Activated naive CD8-positive, alpha-beta T cell treated with anti-CD3 and anti-CD28 coated beads, Interleukin-2, amount 10 ng/mL, durations not matched to agents 7 days and 5 days (primary cell): ENCODE data around the gene SYNCRIP. TPM values are rescaled to one million over a fixed set of nuclear protein-coding genes. Genes with fewer than 3 reads are reported as not detected.
"Not testable (repeated sequence)": the region's sequence is repeated elsewhere in the genome, so short reads cannot be mapped to it uniquely, and the experiment has no call there.

Experiments used
- ATAC-seq: fragments of 150-1000 bp; cut with Tn5 transposase; one replicate; pipeline ENCODE4 v1.10.0; 2021; ENCODE audit warnings: low read depth, moderate library complexity
- POLR2A ChIA-PET: fragments of 350-600 bp; sonication (Branson Sonifier 250); formaldehyde crosslinking; loops from one replicate; lab custom pipeline; 2021; ENCODE audit warnings: antibody characterized with exemption; lab: Charles Lee
- DNase-seq: peaks from one replicate; pipeline ENCODE4 v3.0.0; 2021
- H3K27ac Mint-ChIP-seq: one replicate; pipeline ENCODE4 v1.8.0; 2022; ENCODE audit warnings: mild to moderate bottlenecking, mixed read lengths
- H3K27me3 Mint-ChIP-seq: one replicate; pipeline ENCODE4 v1.8.0; 2022; ENCODE audit warnings: mild to moderate bottlenecking, moderate library complexity, mixed read lengths
- H3K36me3 Mint-ChIP-seq: one replicate; pipeline ENCODE4 v1.8.0; 2021; ENCODE audit warnings: mild to moderate bottlenecking, mixed read lengths
- H3K4me1 Mint-ChIP-seq: one replicate; pipeline ENCODE4 v1.8.0; 2021; ENCODE audit warnings: mixed read lengths
- H3K4me3 Mint-ChIP-seq: one replicate; pipeline ENCODE4 v1.8.0; 2022; ENCODE audit warnings: mild to moderate bottlenecking, moderate library complexity, mixed read lengths
- H3K9me3 Mint-ChIP-seq: one replicate; pipeline ENCODE4 v1.8.0; 2021; ENCODE audit warnings: mixed read lengths
- total RNA-seq, 2 experiments: library from RNA; stranded (reverse); gene quantifications; one replicate each; pipeline ENCODE4 v1.2.3, GENCODE V29; 2021

The SYNCRIP gene
- total RNA-seq, 2 experiments from 2014 or later: 94.4 to 99.3 TPM

- POLR2A ChIA-PET: interaction anchor here (1.3 kb wide), 1 partner anchor 13 kb away, joined by 3 read pairs; no protein-coding TSS in a partner anchor
- DNase-seq: no peak
- Mint-ChIP-seq H3K36me3 (peaks cover 47% of the 10 kb centered on the region), H3K27me3 (peaks cover 2% of the 10 kb centered on the region), H3K4me1 (peaks cover 10% of the 10 kb centered on the region), H3K27ac (no peak overlapping the region), H3K9me3 (peaks cover 27% of the 10 kb centered on the region), H3K4me3 (no peak overlapping the region)
- no peak for ATAC-seq
Measured at GRCh38 chr6:85580118-85580877, 62.4 kb downstream of the SYNCRIP start.

- ATAC-seq: no peak
- peaks cover 24% of the 10 kb centered on the region for H3K9me3 Mint-ChIP-seq
- DNase-seq: no peak
- H3K4me1 Mint-ChIP-seq: peaks cover 10% of the 10 kb centered on the region
- POLR2A ChIA-PET: no interaction called here
- H3K27ac Mint-ChIP-seq: no peak overlapping the region
- peaks cover 2% of the 10 kb centered on the region for H3K27me3 Mint-ChIP-seq
- no peak overlapping the region for H3K4me3 Mint-ChIP-seq
- peaks cover 40% of the 10 kb centered on the region for H3K36me3 Mint-ChIP-seq
Measured at GRCh38 chr6:85579581-85579980, 63.1 kb downstream of the SYNCRIP start.

- no peak overlapping the region for H3K27ac Mint-ChIP-seq
- peaks cover 22% of the 10 kb centered on the region for H3K36me3 Mint-ChIP-seq
- H3K27me3 Mint-ChIP-seq: no peaks in the 10 kb centered on the region
- peaks cover 3% of the 10 kb centered on the region for H3K9me3 Mint-ChIP-seq
- no peak for DNase-seq
- no peak for ATAC-seq
- H3K4me3 Mint-ChIP-seq: no peak overlapping the region
- peaks cover 4% of the 10 kb centered on the region for H3K4me1 Mint-ChIP-seq
- POLR2A ChIA-PET: no interaction called here
Measured at GRCh38 chr6:85576476-85576875, 66.2 kb downstream of the SYNCRIP start.

- DNase-seq: no peak
- no peak overlapping the region for H3K4me3 Mint-ChIP-seq
- peaks cover 2% of the 10 kb centered on the region for H3K4me1 Mint-ChIP-seq
- H3K36me3 Mint-ChIP-seq: peaks cover 23% of the 10 kb centered on the region
- no peaks in the 10 kb centered on the region for H3K9me3 Mint-ChIP-seq
- no peaks in the 10 kb centered on the region for H3K27me3 Mint-ChIP-seq
- H3K27ac Mint-ChIP-seq: no peak overlapping the region
- POLR2A ChIA-PET: no interaction called here
- no peak for ATAC-seq
Measured at GRCh38 chr6:85574932-85575598, 67.6 kb downstream of the SYNCRIP start.

GRCh38 chr6:85569323-85569722, 73.4 kb downstream of the SYNCRIP start:
- H3K4me1 Mint-ChIP-seq: peaks cover 7% of the 10 kb centered on the region
- peaks cover 40% of the 10 kb centered on the region for H3K36me3 Mint-ChIP-seq
- ATAC-seq (no peak), DNase-seq (no peak)
- no peaks in the 10 kb centered on the region for H3K27me3 Mint-ChIP-seq
- H3K4me3 Mint-ChIP-seq: no peak overlapping the region
- H3K27ac Mint-ChIP-seq: no peak overlapping the region
- H3K9me3 Mint-ChIP-seq: peaks cover under 1% of the 10 kb centered on the region
- POLR2A ChIA-PET: no interaction called here

- H3K27me3 Mint-ChIP-seq: no peaks in the 10 kb centered on the region
- H3K36me3 Mint-ChIP-seq: peaks cover 46% of the 10 kb centered on the region
- H3K9me3 Mint-ChIP-seq: peaks cover 2% of the 10 kb centered on the region
- no peak overlapping the region for H3K4me3 Mint-ChIP-seq
- DNase-seq: no peak
- POLR2A ChIA-PET: no interaction called here
- H3K27ac Mint-ChIP-seq: no peak overlapping the region
- ATAC-seq: no peak
- peaks cover 7% of the 10 kb centered on the region for H3K4me1 Mint-ChIP-seq
Measured at GRCh38 chr6:85568411-85568810, 74.3 kb downstream of the SYNCRIP start.

- POLR2A ChIA-PET: interaction anchor here (0.8 kb wide), 1 partner anchor 27 kb away, joined by 4 read pairs; no protein-coding TSS in a partner anchor
- Mint-ChIP-seq H3K4me3 (peak overlapping the region; percentile 27), H3K27me3 (no peaks in the 10 kb centered on the region), H3K9me3 (peaks cover 2% of the 10 kb centered on the region), H3K4me1 (peaks cover 7% of the 10 kb centered on the region), H3K27ac (peak overlapping the region; percentile 61), H3K36me3 (peaks cover 31% of the 10 kb centered on the region)
- DNase-seq (no peak), ATAC-seq (no peak)
Measured at GRCh38 chr6:85565736-85566135, 77.0 kb downstream of the SYNCRIP start.

- H3K4me3 Mint-ChIP-seq, POLR2A ChIA-PET, H3K4me1 Mint-ChIP-seq, ATAC-seq, H3K9me3 Mint-ChIP-seq, DNase-seq, H3K27me3 Mint-ChIP-seq, H3K27ac Mint-ChIP-seq: not testable (repeated sequence)
- H3K36me3 Mint-ChIP-seq: peaks cover 32% of the 10 kb centered on the region
Measured at GRCh38 chr6:85564223-85564622, 78.5 kb downstream of the SYNCRIP start.

Other genes starting within 250 kb of the SYNCRIP start
- 10 to 100 TPM; 26.8 to 30.7 TPM for gene NT5E, start 192.8 kb downstream of the SYNCRIP start, total RNA-seq
- gene SNX14, start 49.0 kb downstream of the SYNCRIP start, total RNA-seq: 10 to 100 TPM; 55.6 to 67.5 TPM